IMR-90 (cell line): ENCODE results near the gene FRMD3. TPM values are rescaled to one million over a fixed set of nuclear protein-coding genes. Genes with fewer than 3 reads are reported as not detected.

ENCODE experiments used
- ATAC-seq: fragments of 200-7000 bp; cut with Tn5 transposase; 2 replicates; pipeline ENCODE4 v1.9.1; 2020; ENCODE audit warnings: low read depth, mild to moderate bottlenecking, moderate library complexity
- BruUV-seq: library from RNA; stranded (reverse); fragments of 400-500 nt; replicated peaks from 2 replicates; lab custom pipeline; 2021; lab: Mats Ljungman, UMichigan
- CTCF ChIA-PET: fragments of 300-600 bp; formaldehyde crosslinking; extraction: SDS; loops from one replicate; lab custom pipeline; 2021; ENCODE audit warnings: antibody characterized with exemption; lab: Yijun Ruan, JAX
- POLR2A ChIA-PET: fragments of 300-600 bp; sonication (Branson Sonifier 250); formaldehyde crosslinking; loops from one replicate; lab custom pipeline; 2022; ENCODE audit warnings: antibody characterized with exemption; ENCODE audit not compliant: unreplicated experiment; lab: Charles Lee
- DNase-seq: peaks from one replicate; pipeline ENCODE4 v3.0.0; 2013
- H2AFZ ChIP-seq: replicated peaks from 2 replicates; pipeline ENCODE3; 2013; ENCODE audit warnings: low read length, mild to moderate bottlenecking; ENCODE audit not compliant: poor library complexity
- H2AK5ac ChIP-seq: 2 replicates; pipeline ENCODE4 v1.6.1; 2013; ENCODE audit warnings: low read depth, low read length, inconsistent platforms
- H2AK9ac ChIP-seq: replicated peaks from 2 replicates; pipeline ENCODE3; 2013; ENCODE audit warnings: mild to moderate bottlenecking, low read depth, low read length, moderate library complexity; ENCODE audit not compliant: poor library complexity
- H2BK120ac ChIP-seq: 2 replicates; pipeline ENCODE4 v1.6.1; 2013; ENCODE audit warnings: low read depth, low read length, inconsistent platforms
- H2BK15ac ChIP-seq: 3 replicates; pipeline ENCODE4 v1.6.1; 2013; ENCODE audit warnings: low read depth, low read length, inconsistent platforms
- H2BK20ac ChIP-seq: 2 replicates; pipeline ENCODE4 v1.6.1; 2013; ENCODE audit warnings: low read depth, mild to moderate bottlenecking, inconsistent platforms, low read length, moderate library complexity
- H2BK5ac ChIP-seq: 2 replicates; pipeline ENCODE4 v1.6.1; 2013; ENCODE audit warnings: mild to moderate bottlenecking, low read depth, low read length, inconsistent platforms; ENCODE audit not compliant: poor library complexity, severe bottlenecking
- H3K14ac ChIP-seq: replicated peaks from 2 replicates; pipeline ENCODE4 v1.6.1; 2013; ENCODE audit warnings: low read depth, low read length, inconsistent platforms
- H3K18ac ChIP-seq: 2 replicates; pipeline ENCODE4 v1.6.1; 2013; ENCODE audit warnings: low read depth, low read length, control low read depth
- H3K23ac ChIP-seq: 2 replicates; pipeline ENCODE4 v1.6.1; 2013; ENCODE audit warnings: low read depth, low read length, inconsistent platforms
- H3K27ac ChIP-seq: 2 replicates; pipeline ENCODE4 v1.5.1; 2013; ENCODE audit warnings: mild to moderate bottlenecking, control low read depth, low read length; ENCODE audit not compliant: insufficient read depth
- H3K27me3 ChIP-seq: 2 replicates; pipeline ENCODE4 v1.6.1; 2013; ENCODE audit warnings: low read length; ENCODE audit not compliant: control insufficient read depth, insufficient read depth
- H3K36me3 ChIP-seq: 2 replicates; pipeline ENCODE4 v1.6.1; 2013; ENCODE audit warnings: low read length, mixed read lengths; ENCODE audit not compliant: control insufficient read depth, insufficient read depth
- H3K4ac ChIP-seq: 2 replicates; pipeline ENCODE4 v1.6.1; 2013; ENCODE audit warnings: low read depth, low read length, inconsistent platforms
- H3K4me1 ChIP-seq: 2 replicates; pipeline ENCODE4 v1.6.1; 2013; ENCODE audit warnings: low read length, mixed read lengths; ENCODE audit not compliant: control insufficient read depth, insufficient read depth
- H3K4me2 ChIP-seq: 2 replicates; pipeline ENCODE4 v1.6.1; 2013; ENCODE audit warnings: low read depth, mild to moderate bottlenecking, control low read depth, low read length, moderate library complexity
- H3K4me3 ChIP-seq: 2 replicates; pipeline ENCODE4 v1.5.1; 2013; ENCODE audit warnings: low read depth, mild to moderate bottlenecking, control low read depth, low read length, moderate library complexity; ENCODE audit not compliant: insufficient read depth
- H3K56ac ChIP-seq: 2 replicates; pipeline ENCODE4 v1.6.1; 2013; ENCODE audit warnings: low read length, inconsistent platforms; ENCODE audit not compliant: insufficient read depth; ENCODE audit errors: extremely low read depth
- H3K79me1 ChIP-seq, 2 experiments: 2 replicates each; pipeline ENCODE4 v1.6.1; 2013; ENCODE audit warnings: low read length in 2 of 2, inconsistent platforms in 1 of 2, low read depth in 1 of 2
- H3K9ac ChIP-seq: 2 replicates; pipeline ENCODE4 v1.6.1; 2013; ENCODE audit warnings: low read depth, low read length, control low read depth
- H3K9me1 ChIP-seq: 2 replicates; pipeline ENCODE4 v1.6.1; 2013; ENCODE audit warnings: low read length, inconsistent platforms; ENCODE audit not compliant: insufficient read depth
- H3K9me3 ChIP-seq: 2 replicates; pipeline ENCODE4 v1.6.1; 2013; ENCODE audit warnings: low read length; ENCODE audit not compliant: control insufficient read depth, insufficient read depth
- H4K20me1 ChIP-seq: 2 replicates; pipeline ENCODE4 v1.6.1; 2013; ENCODE audit warnings: low read length, inconsistent platforms; ENCODE audit not compliant: insufficient read depth
- H4K5ac ChIP-seq: 2 replicates; pipeline ENCODE4 v1.6.1; 2013; ENCODE audit warnings: mild to moderate bottlenecking, low read depth, low read length, control low read depth
- H4K8ac ChIP-seq, 2 experiments: 2 replicates each; pipeline ENCODE4 v1.6.1; 2013; ENCODE audit warnings: low read depth in 2 of 2, low read length in 2 of 2, control low read depth in 1 of 2, inconsistent platforms in 1 of 2
- H4K91ac ChIP-seq: 2 replicates; pipeline ENCODE4 v1.6.1; 2013; ENCODE audit warnings: low read depth, low read length, inconsistent platforms; ENCODE audit not compliant: insufficient read depth
- CHD1 ChIP-seq: IDR thresholded peaks from 2 replicates; pipeline ENCODE4 v1.6.1; 2012; ENCODE audit warnings: low read depth, low read length, improper control_type of control experiment
- MAZ ChIP-seq: IDR thresholded peaks from 2 replicates; pipeline ENCODE4 v1.6.1; 2012; ENCODE audit warnings: low read depth, mild to moderate bottlenecking, low read length, improper control_type of control experiment, moderate library complexity, borderline replicate concordance
- MXI1 ChIP-seq: IDR thresholded peaks from 2 replicates; pipeline ENCODE4 v1.6.1; 2012; ENCODE audit warnings: low read depth, mild to moderate bottlenecking, low read length, moderate library complexity, borderline replicate concordance
- WGBS, 2 experiments: methylation state at CpG; one replicate each; pipeline versions ENCODE4 v1.1.5 to v1.1.7; 2013; ENCODE audit warnings: missing lambda C conversion rate in 2 of 2; ENCODE audit not compliant: insufficient read length in 1 of 2; ENCODE audit errors: extremely low coverage in 2 of 2; 5-methylcytosine and 5-hydroxymethylcytosine counted together
- dilution Hi-C: fragments of 300-500 bp; cut with HindIII; formaldehyde crosslinking; loops from one replicate; pipeline ENCODE4 v1.14.3; 2018; ENCODE audit warnings: low sequenced_read_pairs; ENCODE audit not compliant: unreplicated experiment
- in situ Hi-C: fragments of 300-500 bp; cut with MboI; formaldehyde crosslinking; loops from 3 replicates; pipeline ENCODE4 v1.14.3; 2019; ENCODE audit warnings: low sequenced_read_pairs, inconsistent platforms, mixed read lengths
- intact Hi-C: fragments of 100-400 bp; cut with micrococcal nuclease; formaldehyde crosslinking; loops from 2 replicates; pipeline ENCODE4 v1.10.0; 2022
- polyA plus RNA-seq, 3 experiments: library from polyadenylated mRNA; depleted of rRNA; stranded (reverse); fragments of >200 nt; gene quantifications; 2 replicates each; pipeline ENCODE4 v1.2.3, GENCODE V29; 2012; ENCODE audit warnings: low replicate concordance in 1 of 3
- total RNA-seq: library from RNA; depleted of rRNA; stranded (reverse); fragments of >200 nt; gene quantifications from 2 replicates; pipeline ENCODE4 v1.2.3, GENCODE V29; 2012

FRMD3 gene
- total and polyA plus RNA-seq, 2 of the 4 experiments (the other 2 are of a cell fraction), result 0.02 to 0.18 TPM

- Histone ChIP-seq H2AK9ac (no peak overlapping the region), H4K5ac (no peak overlapping the region), H3K9me3 (no peaks in the 10 kb centered on the region), H3K9ac (no peak overlapping the region), H3K36me3 (no peaks in the 10 kb centered on the region), H2BK20ac (no peak overlapping the region), H3K79me1 (no peaks in the 10 kb centered on the region), H3K9me1 (no peaks in the 10 kb centered on the region), H4K20me1 (no peaks in the 10 kb centered on the region), H2BK15ac (no peak overlapping the region), H4K91ac (no peak overlapping the region), H2AFZ (no peak overlapping the region), H3K4me3 (no peak overlapping the region), H3K27me3 (no peaks in the 10 kb centered on the region), H3K4ac (no peak overlapping the region), H3K4me2 (no peak overlapping the region), H3K27ac (no peak overlapping the region), H2BK120ac (no peak overlapping the region), H2BK5ac (no peak overlapping the region), H3K23ac (no peak overlapping the region), H3K56ac (no peak overlapping the region), H4K8ac (no peak overlapping the region), H3K14ac (no peak overlapping the region), H3K4me1 (no peaks in the 10 kb centered on the region), H2AK5ac (no peak overlapping the region), H3K18ac (no peak overlapping the region)
- BruUV-seq, result no TSS peak
- intact Hi-C loops (no loop called here), dilution Hi-C loops (no loop called here), in situ Hi-C loops (no loop called here)
- whole genome bisulfite sequencing, 2 experiments, result 13% methylated on average over 7 of the region's 11 CpGs; no CpG with 5 or more reads in 1 of the 2 experiments
- TF ChIP-seq MXI1 (no peak), CHD1 (no peak), MAZ (no peak)
- no peak for ATAC-seq
- POLR2A ChIA-PET, result no interaction called here
- no peak for DNase-seq
- CTCF ChIA-PET, result interaction anchor here (0.6 kb wide), 1 partner anchor 68 kb away, joined by 3 read pairs; no protein-coding TSS in a partner anchor
These were observed 271.3 kb downstream of the FRMD3 start for GRCh38 chr9:83266666-83267496.
